Effector memory CD4-positive, alpha-beta T cell (primary cell): ENCODE data around the gene MRPL17.

ENCODE experiments used
- DNase-seq, 3 donors: peaks; one replicate each; pipeline ENCODE4 v3.0.0-alpha.2; 2020
- H3K27ac ChIP-seq: 2 replicates; pipeline ENCODE4 v1.7.0; 2013; ENCODE audit warnings: mild to moderate bottlenecking, low read length, moderate library complexity; ENCODE audit not compliant: insufficient read depth, poor library complexity, severe bottlenecking
- H3K27me3 ChIP-seq: replicated peaks from 2 replicates; pipeline ENCODE4 v1.7.0; 2013; ENCODE audit warnings: mild to moderate bottlenecking, low read length; ENCODE audit not compliant: insufficient read depth, control insufficient read depth, poor library complexity, severe bottlenecking
- H3K36me3 ChIP-seq: 2 replicates; pipeline ENCODE4 v1.7.0; 2013; ENCODE audit warnings: mild to moderate bottlenecking, low read length, moderate library complexity; ENCODE audit not compliant: control insufficient read depth, insufficient read depth
- H3K4me1 ChIP-seq: 2 replicates; pipeline ENCODE4 v1.7.0; 2013; ENCODE audit warnings: low read length, mild to moderate bottlenecking; ENCODE audit not compliant: control insufficient read depth, insufficient read depth, poor library complexity, severe bottlenecking
- H3K4me3 ChIP-seq: 2 replicates; pipeline ENCODE4 v1.7.0; 2013; ENCODE audit warnings: low read length, low read depth, mild to moderate bottlenecking; ENCODE audit not compliant: insufficient read depth, poor library complexity, severe bottlenecking
- H3K9me3 ChIP-seq: 2 replicates; pipeline ENCODE4 v1.7.0; 2013; ENCODE audit warnings: mild to moderate bottlenecking, low read length, moderate library complexity; ENCODE audit not compliant: control insufficient read depth

The MRPL17 gene

DNA sequence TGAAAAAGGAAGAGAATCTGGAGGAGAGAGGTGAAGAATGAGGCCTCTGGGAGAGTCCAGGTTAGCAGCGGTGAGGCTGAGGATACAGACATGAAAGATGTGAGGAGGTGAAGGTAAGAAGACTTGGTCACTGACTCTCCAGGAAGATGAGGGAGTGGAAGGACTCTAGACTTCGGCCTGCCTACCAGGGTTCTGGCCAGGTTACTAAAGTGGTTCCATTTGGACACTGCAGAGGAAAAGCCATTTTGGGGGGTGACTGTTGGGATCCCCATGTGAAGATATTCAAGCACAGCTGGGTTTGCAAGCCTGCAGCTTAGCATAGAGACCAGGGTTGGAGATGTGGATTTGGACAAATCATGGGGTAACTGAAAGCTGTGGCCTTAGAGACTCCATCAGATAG, 35.3 kb downstream of the MRPL17 start:
- H3K4me3 ChIP-seq: no peak overlapping the region
- DNase-seq: no peak
- H3K27ac ChIP-seq: peak overlapping the region; percentile 60
- H3K27me3 ChIP-seq: no peaks in the 10 kb centered on the region
- H3K36me3 ChIP-seq: no peaks in the 10 kb centered on the region
- no peaks in the 10 kb centered on the region for H3K9me3 ChIP-seq
- H3K4me1 ChIP-seq: peaks cover 28% of the 10 kb centered on the region

- Histone ChIP-seq H3K27ac (peak overlapping the region; percentile 60), H3K27me3 (no peaks in the 10 kb centered on the region), H3K4me3 (peak overlapping the region; percentile 7)
Measured at GRCh38 chr11:6646918-6647679, 36.0 kb downstream of the MRPL17 start.

GRCh38 chr11:6646576-6646917, 36.6 kb downstream of the MRPL17 start:
- Histone ChIP-seq H3K36me3 (no peaks in the 10 kb centered on the region), H3K27ac (peak overlapping the region; percentile 60), H3K4me3 (peak overlapping the region; percentile 7), H3K4me1 (peaks cover 28% of the 10 kb centered on the region), H3K27me3 (no peaks in the 10 kb centered on the region), H3K9me3 (no peaks in the 10 kb centered on the region)
- no peak for DNase-seq

More at GRCh38 chr11:6646918-6647679, 36.0 kb downstream of the MRPL17 start:
- H3K4me1 ChIP-seq: peaks cover 28% of the 10 kb centered on the region
- DNase-seq: no peak
- no peaks in the 10 kb centered on the region for H3K36me3 ChIP-seq
- H3K9me3 ChIP-seq: no peaks in the 10 kb centered on the region

DNA sequence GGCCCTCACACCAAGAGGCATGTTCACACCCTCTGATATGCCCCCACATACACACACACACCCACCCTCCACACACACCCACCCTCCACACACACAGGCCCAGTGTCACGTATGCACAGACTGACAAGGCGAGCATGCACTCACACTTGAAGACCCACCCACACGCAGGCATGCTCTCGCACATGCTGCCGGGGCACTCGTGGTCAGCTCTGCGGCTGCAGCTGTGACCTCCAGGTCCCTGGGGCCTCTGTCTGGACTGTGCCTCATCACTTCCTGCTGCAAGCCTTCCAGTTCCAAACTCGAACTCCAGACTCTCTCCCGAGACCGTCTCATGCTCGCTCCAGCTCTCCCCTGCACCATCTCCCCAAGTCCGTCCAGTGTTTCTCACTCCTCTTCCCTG, 37.1 kb downstream of the MRPL17 start:
- Histone ChIP-seq H3K4me1 (peaks cover 28% of the 10 kb centered on the region), H3K36me3 (no peaks in the 10 kb centered on the region), H3K27me3 (no peaks in the 10 kb centered on the region), H3K4me3 (peak overlapping the region; percentile 7), H3K9me3 (no peaks in the 10 kb centered on the region), H3K27ac (peak overlapping the region; percentile 60)
- no peak for DNase-seq

DNA sequence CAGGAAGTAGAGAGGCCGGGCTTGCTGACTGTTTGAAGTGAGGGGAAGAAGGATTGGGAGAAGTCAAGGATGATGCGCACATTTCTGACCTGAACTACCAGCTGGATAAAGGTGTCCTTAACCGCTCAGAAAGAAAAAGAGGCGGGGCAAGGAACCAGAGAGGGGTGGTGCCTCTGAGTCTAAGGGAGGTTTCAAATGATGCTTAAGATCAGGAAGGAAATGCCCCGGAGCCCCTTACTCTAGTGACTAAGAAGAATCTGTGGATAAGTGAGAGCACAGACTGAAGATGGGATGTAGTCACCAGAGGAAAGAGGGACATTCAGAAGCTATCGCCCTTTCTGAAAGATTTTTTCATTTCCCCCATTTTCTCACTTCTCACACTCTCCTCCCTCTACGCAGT, 40.2 kb downstream of the MRPL17 start:
- no peak overlapping the region for H3K4me3 ChIP-seq
- H3K27me3 ChIP-seq: no peaks in the 10 kb centered on the region
- no peak for DNase-seq
- H3K27ac ChIP-seq: no peak overlapping the region
- H3K4me1 ChIP-seq: peaks cover 27% of the 10 kb centered on the region
- no peaks in the 10 kb centered on the region for H3K9me3 ChIP-seq
- peaks cover 10% of the 10 kb centered on the region for H3K36me3 ChIP-seq

DNA sequence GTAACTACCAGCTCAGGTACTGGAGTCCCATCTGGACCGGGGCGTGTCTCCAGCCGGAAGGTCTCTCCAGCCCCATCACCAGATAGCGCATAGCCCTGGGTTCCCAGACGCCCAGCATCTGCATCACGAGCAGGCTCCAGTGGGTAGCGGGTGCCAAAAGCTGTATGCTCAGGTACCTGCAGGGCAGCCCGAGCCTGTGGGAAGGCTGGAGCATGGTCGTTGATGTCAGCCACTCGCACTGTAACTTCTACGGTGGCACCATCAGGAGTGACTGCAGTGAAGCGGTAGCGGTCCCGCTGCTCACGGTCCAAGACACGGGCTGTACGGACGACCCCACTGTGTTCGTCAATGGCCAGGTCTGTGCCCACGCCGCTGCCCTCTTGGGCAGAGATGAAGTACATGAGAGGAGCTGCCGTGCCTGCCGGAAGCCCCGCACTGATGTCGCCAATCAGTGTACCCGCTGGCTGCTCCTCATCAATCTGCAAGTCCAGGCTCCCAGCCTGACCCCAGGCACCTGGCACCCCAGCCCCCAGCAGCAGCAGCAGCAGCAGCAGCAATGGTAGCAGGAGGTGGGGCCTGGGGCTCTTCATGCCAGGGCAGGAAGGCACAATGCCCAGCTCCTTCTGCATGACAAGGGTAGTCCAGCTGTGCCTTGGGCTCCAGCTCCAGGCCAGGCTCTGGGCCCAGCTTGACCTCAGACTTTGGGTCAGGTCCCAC, 42.0 kb downstream of the MRPL17 start:
- Histone ChIP-seq H3K36me3 (peaks cover 10% of the 10 kb centered on the region), H3K4me3 (no peak overlapping the region), H3K4me1 (peaks cover 9% of the 10 kb centered on the region), H3K27ac (no peak overlapping the region), H3K27me3 (no peaks in the 10 kb centered on the region), H3K9me3 (no peaks in the 10 kb centered on the region)
- DNase-seq: no peak

GRCh38 chr11:6640036-6640984, 42.8 kb downstream of the MRPL17 start:
- no peaks in the 10 kb centered on the region for H3K9me3 ChIP-seq
- H3K4me3 ChIP-seq: no peak overlapping the region
- peaks cover under 1% of the 10 kb centered on the region for H3K4me1 ChIP-seq
- no peaks in the 10 kb centered on the region for H3K27me3 ChIP-seq
- peaks cover 10% of the 10 kb centered on the region for H3K36me3 ChIP-seq
- DNase-seq: no peak
- H3K27ac ChIP-seq: no peak overlapping the region

GRCh38 chr11:6638429-6638828, 44.7 kb downstream of the MRPL17 start:
- H3K36me3 ChIP-seq: peaks cover 10% of the 10 kb centered on the region
- no peaks in the 10 kb centered on the region for H3K9me3 ChIP-seq
- no peak for DNase-seq
- H3K4me3 ChIP-seq: no peak overlapping the region
- H3K4me1 ChIP-seq: no peaks in the 10 kb centered on the region
- no peaks in the 10 kb centered on the region for H3K27me3 ChIP-seq
- H3K27ac ChIP-seq: no peak overlapping the region

DNA sequence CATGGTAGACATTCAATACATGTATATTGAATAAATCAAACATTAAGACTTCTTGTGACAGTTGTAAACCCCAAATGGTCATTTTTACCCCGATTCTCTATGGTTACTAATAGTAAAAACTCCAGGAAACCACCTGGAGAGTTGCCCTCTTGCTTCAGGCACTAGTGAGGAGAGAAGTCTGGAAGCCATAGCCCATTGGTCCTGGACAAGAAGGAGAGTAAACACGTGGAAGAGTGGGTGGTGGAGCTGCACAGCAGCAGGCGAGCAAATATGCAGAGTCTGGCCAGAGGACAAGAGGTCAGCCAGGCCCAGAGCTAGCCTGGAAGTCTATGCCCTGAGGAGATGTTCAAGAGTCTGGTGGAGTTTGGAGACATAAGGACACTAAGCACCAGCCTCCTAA, 45.3 kb downstream of the MRPL17 start:
- H3K27ac ChIP-seq: no peak overlapping the region
- DNase-seq: no peak
- H3K9me3 ChIP-seq: no peaks in the 10 kb centered on the region
- no peak overlapping the region for H3K4me3 ChIP-seq
- peaks cover 10% of the 10 kb centered on the region for H3K36me3 ChIP-seq
- no peaks in the 10 kb centered on the region for H3K27me3 ChIP-seq
- H3K4me1 ChIP-seq: no peaks in the 10 kb centered on the region
